Measurements from ENCODE around the gene RAPGEF5. TPM values are rescaled to one million over a fixed set of nuclear protein-coding genes. Genes with fewer than 3 reads are reported as not detected.

Gene RAPGEF5
- total and polyA plus RNA-seq, 2 donors (not counting 3 experiments of a cell fraction or from before 2014, with no cell fraction given): 10.0 to 43.2 TPM

- Histone ChIP-seq H2AFZ (ENCODE audit: low read depth, low read length) (no peak overlapping the region), H3K4me1 (ENCODE audit: control insufficient read depth, extremely low read depth, insufficient read depth, low read length) (no peaks in the 10 kb centered on the region), H3K9me1 (replicated peaks; ENCODE audit: control insufficient read depth, extremely low read depth, insufficient read depth, low read length) (no peaks in the 10 kb centered on the region), H3K4me2 (ENCODE audit: insufficient read depth, low read length) (no peak overlapping the region), H4K20me1 (replicated peaks; ENCODE audit: control insufficient read depth, extremely low read depth, insufficient read depth, low read length) (no peaks in the 10 kb centered on the region), H3K79me2 (ENCODE audit: control insufficient read depth, insufficient read depth, low read length) (no peaks in the 10 kb centered on the region), H3K4me3 (replicated peaks in 1 of 3; ENCODE audit: insufficient read depth in 1 of 3, low read depth in 1 of 3, low read length in 3 of 3) (no peak overlapping the region), H3K27ac (ENCODE audit: insufficient read depth, low read depth, low read length) (no peak overlapping the region), H3K36me3 (ENCODE audit: control insufficient read depth in 2 of 2, extremely low read depth in 1 of 2, insufficient read depth in 2 of 2, low read length in 2 of 2) (peaks cover 0 to 1% of the 10 kb centered on the region in 2 experiments), H3K27me3 (ENCODE audit: control insufficient read depth in 2 of 2, insufficient read depth in 2 of 2, low read length in 2 of 2) (no peaks in the 10 kb centered on the region), H3K9me3 (replicated peaks; ENCODE audit: control insufficient read depth, insufficient read depth, low read length) (no peaks in the 10 kb centered on the region), H3K9ac (replicated peaks; ENCODE audit: extremely low read depth, insufficient read depth, low read length) (no peak overlapping the region)
- no TSS peak for BruUV-seq (replicated peaks)
- dilution Hi-C loops (cut with MboI; ENCODE audit: extremely low pct_ligation_motif_present, low sequenced_read_pairs) (no loop called here), intact Hi-C loops (cut with micrococcal nuclease) (no loop called here)
- no peak for TF ChIP-seq JUN (IDR thresholded peaks at IDR 0.05; ENCODE audit: borderline replicate concordance, insufficient read depth, insufficient read length, low read depth)
- TF ChIP-seq EZH2 (IDR thresholded peaks at IDR 0.05; ENCODE audit: borderline replicate concordance, low read depth, low read length, severe bottlenecking): no peak
- no peak for TF ChIP-seq MYC (IDR thresholded peaks at IDR 0.05; ENCODE audit: low read depth, low read length)
- TF ChIP-seq GATA2 (IDR thresholded peaks at IDR 0.05; ENCODE audit: insufficient read depth, insufficient read length, low read depth, low read length): no peak
- no peak for TF ChIP-seq POLR2A (IDR thresholded peaks at IDR 0.05; ENCODE audit: low read depth, low read length)
- TF ChIP-seq MAX (IDR thresholded peaks at IDR 0.05; ENCODE audit: insufficient read depth, insufficient read length): no peak
- TF ChIP-seq FOS (IDR thresholded peaks at IDR 0.05; ENCODE audit: borderline replicate concordance, insufficient read depth, low read length): no peak
- FAIRE-seq (no peak), DNase-seq (ENCODE audit: low read depth, low spot score) (no peak)
- CTCF ChIA-PET: interaction anchor here (1.0 to 2.1 kb wide), 5 partner anchors 9 to 65 kb away, joined by 3 to 7 read pairs (median 3); no protein-coding TSS in a partner anchor
- POLR2A ChIA-PET: no interaction called here
Observed at GRCh38 chr7:22174574-22174953, 182.4 kb downstream of the RAPGEF5 start.

All from endothelial cell of umbilical vein (primary cell).